GM18520 (cell line): ENCODE measurements around the gene RELCH.

Experiments used
- ATAC-seq: cut with Tn5 transposase; IDR thresholded peaks from one replicate; pipeline ENCODE4 v1.9.1; 2021; ENCODE audit not compliant: unreplicated experiment

The RELCH gene

DNA sequence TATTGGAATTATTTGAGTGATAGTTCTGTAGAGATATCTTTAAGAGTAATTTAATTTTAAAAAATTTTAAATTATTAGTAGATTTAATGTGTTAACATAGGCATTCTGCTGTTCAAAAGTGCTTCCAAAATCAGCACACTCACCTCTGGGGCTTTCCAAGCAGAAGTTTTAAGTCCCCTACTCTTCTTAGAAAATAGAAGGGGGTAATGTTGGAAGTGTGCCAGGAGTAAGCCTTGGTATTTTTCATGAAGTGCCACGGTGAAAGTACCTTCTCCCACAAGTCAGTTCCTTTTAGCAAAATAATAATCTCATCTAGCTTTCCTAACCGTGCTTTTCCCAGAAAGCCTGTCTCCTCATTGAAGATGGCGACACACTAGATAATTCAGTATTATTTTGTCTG is 134.1 kb downstream of the RELCH start:
- no peak for ATAC-seq

- ATAC-seq, result no peak
Observed at GRCh38 chr18:62323483-62324180, 136.6 kb downstream of the RELCH start.

GRCh38 chr18:62324181-62324828 is 137.2 kb downstream of the RELCH start:
- no peak for ATAC-seq

DNA sequence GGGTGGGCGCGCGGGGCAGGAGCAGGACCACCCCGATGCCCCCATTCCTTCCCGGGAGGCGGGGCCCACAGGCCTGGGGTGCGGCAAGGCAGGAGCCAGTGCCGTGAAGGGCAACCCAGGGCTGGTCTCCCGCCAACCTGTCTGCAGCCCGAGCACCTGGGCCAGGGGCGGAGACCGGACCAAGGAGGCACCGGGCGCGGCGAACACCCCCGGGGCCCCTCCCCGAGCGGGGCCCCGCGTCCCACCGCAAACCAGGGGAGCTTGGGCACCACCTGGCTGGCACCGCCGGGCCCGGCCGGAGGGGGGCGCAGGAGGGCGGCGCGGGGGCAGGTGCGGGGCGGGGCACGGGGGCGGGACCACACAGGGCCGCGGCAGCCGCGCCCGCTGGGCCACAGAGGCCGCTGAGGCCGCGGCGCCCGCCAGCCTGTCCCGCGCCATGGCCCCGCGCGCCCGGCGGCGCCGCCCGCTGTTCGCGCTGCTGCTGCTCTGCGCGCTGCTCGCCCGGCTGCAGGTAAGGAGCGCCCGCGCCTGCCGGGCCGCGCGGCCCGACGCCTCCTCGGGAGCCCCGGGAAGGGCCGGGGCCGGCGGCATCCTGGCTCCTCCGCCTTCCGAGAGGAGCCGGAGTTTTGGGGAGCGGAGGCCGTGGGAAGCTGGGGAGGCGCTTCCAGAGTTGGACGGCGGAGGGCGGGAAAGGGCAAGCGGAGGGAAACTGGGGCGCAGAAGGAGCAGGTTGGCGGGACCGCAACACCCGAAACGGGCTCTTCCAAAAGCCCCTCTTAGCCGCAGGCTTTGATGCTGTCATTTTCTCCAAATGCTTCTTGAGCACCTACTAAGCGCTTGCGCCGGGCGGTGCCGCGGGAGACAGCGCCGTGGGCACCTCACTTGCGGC is 138.1 kb downstream of the RELCH start, which contains the start of gene TNFRSF11A:
TSS of gene TNFRSF11A (plus strand) at position 394 of the 889 bp plus-strand sequence. CDS start at position 437, 43 bp downstream.
- peak; percentile 49 for ATAC-seq

GRCh38 chr18:62325806-62326645 is 139.0 kb downstream of the RELCH start:
- ATAC-seq, result no peak

DNA sequence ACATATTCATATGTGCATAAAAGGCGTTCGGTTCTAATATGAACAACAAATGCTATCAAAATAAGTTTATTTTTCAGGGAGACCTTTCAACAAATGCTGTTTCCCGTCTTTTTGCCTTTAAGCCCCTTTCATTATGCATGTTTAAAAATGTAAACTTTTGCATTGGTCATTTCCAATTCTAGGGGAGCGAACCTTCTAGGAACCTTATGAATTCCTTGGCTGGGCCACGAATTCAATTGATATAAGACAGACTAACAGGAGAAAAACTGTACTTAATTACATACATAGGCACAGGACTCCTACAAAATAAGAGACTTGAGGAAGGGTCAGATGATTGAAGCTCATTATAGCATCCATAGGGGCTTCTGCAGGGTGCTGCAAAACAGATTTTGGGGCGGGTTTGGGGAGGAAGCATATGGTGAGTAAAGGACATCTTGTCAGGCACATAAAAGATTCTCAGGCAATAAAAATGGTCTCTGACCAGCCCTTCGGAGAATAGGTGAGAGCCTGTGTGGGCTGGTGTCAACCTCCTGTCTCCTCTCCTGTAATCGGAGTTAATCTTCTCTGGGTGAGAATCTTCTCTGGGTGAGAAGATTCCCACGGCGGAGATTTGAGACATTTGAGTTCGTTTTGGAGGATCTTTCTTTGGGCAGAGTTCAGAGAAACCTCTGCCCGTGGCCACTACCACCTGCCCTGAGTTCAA is 139.7 kb downstream of the RELCH start:
- ATAC-seq, result no peak

GRCh38 chr18:62327977-62328376 is 140.9 kb downstream of the RELCH start:
- ATAC-seq, result no peak

DNA sequence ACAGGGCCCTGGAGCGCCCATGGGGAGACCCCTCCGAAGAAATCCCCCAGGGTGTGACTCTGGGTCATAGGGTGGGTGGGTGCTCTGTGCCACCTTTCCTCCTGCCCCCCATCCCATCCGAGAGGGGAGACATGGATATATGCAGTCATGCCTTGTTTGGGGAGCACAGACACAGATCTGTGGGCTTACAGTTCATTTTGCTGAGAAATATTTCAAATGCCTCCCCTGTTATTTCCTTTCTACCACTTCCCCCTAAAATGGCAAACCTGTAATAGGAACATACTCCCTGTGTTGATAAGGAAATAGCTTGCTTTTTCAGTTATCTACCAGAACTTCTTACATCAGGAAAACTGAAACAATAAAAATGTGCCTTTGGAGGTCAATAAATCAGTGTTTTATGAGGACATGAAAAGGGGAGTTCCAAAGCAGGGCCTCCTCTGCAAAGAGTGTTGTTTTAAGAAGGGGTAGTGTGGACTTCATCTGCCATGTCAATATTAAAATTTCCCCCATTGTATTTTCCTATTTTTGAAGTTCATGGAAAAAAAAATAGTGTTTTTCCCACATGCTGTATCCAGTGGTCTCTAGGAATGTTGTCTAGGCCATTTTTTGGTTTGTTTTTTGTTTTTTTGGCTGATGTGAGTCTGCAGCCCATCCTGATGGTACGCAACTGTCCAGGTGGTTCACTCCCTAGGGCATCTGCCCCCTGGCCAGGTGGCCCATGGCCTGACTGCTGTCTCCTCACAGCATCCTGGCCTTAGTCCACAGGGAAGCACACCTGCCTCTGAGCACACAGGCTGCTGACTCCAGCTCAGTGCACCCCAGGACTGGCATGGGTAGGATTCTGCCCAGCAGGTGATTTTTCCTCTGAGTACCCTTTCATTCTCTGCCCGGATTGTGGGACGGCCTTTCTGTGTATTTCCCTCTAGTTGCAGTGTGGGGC is 141.8 kb downstream of the RELCH start:
- no peak for ATAC-seq

DNA sequence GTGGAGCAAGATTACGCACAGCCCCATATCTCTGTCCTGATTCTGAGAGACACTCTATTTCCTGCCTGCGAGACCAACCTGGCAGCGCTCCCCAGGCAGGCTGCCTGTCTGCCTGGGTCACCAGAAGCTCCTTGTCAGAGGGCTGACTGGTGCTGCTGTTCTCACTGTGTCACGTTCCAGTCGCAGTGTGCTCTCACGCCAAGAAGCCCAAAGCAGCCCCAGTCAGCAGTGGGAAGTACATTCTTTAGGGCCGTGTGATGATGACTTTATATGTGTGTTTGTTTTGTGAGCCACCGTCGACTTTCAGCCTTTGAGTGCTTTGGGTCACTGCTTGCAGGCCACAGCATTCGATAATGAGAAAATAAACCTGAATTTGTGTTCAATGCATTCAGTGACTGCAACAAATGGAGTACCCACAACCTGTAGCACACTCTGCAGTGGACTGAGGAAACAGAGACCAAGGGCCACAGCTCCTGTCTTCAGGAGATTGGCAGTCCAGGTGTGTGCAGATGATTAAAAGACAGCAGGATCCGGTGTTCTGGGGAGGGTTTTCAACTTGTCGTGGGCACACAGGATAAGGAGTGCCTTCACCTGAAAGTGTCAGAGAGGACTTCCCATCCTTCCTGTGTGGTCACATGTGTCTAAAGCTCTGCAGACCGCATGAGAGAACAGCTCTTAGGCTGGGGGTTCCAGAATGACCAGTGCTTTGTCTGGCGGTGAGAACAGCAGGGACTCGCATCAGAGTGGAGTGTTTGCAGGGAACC is 142.8 kb downstream of the RELCH start:
- ATAC-seq, result no peak

- no peak for ATAC-seq
Observed at GRCh38 chr18:62330650-62331049, 143.6 kb downstream of the RELCH start.

- peak; percentile 49 for ATAC-seq
Observed at GRCh38 chr18:62331581-62332356, 144.7 kb downstream of the RELCH start.

DNA sequence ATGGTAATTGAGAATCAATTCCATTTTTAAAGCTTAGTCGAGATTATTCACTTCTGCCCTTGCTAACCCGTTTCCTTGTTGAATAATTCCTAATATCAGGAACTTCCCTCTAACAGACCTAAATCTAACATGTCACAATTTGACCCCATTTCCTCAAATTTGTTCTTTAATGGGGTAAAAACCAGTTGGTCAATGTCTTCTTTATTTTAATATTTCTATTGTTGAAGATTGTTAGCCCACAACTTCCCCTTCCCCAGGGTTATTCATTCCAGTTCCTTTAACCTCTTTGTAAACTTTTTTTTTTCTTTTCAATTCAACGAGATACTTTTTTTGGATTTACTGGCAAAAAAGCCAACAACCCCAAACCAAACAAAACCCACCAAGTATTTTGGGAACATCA is 145.4 kb downstream of the RELCH start:
- ATAC-seq, result no peak

DNA sequence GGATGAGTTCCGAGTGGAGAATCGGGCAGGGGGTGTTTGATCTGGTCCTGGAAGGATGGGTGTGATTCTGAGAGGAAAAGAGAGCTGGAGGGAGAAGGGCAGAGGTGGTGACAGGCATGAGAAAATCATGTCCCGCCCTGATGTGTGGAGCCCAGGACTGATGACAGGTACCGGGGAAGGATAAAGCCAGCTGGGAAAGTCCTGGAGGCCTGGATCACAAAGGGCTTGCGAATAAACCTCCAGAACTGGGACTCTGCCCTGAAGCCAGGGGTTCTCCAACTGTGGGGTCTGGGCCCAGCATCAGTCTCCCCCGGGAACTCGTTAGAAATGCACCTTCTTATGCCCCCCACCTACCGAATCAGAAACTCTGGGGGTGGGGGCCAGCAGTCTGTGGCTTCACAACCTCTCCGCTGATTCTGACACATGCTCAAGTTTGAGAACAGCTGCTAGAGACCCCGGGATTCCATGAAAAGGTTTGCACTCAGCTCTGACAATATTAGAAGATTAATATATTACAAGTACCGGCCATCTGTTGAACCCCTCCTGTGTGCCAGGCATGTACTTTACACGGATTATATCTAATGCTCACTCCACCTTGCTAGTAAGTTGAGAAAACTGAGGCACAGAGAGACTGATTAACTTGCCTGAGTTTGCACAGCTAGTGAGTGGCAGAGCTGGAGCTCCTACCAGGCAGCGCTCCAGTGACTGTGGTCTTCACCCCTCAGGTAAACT is 146.1 kb downstream of the RELCH start:
- no peak for ATAC-seq

DNA sequence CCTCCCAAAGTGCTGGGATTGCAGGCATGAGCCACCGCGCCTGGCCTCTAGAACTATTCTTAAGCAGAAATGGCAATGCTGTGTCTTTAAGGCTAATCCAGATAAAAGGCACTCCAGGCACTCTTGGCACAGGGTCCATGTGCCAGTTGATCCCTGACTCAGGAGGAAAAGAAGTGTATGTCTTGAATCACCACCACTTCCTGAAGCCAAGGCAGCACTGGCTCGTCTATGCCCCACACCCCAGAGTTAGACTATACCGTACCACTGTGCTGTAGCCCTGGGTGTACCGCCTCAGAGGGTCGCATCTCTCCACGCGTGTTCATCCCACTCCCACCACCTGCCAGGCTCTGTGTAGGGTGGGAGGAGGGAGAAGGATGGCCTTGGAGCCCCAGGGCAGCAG is 147.1 kb downstream of the RELCH start:
- no peak for ATAC-seq

DNA sequence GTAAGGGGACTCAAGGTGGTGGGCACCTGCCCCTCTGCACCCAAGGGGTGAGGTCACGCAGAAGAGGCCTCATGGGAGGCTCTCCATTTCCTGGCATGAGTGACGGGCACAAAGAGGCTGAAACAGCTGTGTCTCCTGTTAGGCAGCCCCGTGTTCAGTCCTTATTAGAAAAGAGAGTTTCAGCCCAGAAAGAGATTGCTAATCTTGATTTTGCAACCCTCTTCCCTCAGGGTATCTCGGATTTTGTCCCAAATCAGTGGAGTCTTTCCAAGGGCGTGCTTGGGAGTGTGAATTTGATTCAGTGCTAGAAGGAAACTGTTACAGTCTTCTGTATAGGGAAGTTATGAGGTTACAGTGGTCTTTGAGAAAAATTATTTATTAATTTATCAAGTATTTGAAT is 148.4 kb downstream of the RELCH start:
- ATAC-seq, result no peak

DNA sequence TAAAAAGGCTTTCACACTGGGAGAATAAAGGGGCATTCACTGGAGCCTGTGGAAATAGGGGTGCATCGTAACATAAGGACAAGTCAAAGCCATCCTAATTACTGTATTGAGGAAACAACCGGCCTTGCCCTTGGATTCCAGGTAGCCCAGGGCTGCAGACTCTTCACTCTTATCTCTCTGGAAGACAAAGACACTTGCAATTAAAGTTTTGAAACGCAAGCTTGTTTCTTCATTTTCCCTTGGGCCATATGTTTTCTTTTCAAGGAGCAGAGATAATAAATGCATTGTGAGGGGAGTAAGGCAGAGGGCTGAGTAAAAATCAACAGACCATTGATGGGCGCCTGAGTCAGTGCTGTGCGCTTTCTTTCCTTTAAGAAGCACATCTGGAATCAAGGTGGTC is 149.6 kb downstream of the RELCH start:
- ATAC-seq, result no peak

- ATAC-seq, result no peak
Observed at GRCh38 chr18:62337336-62337735, 150.3 kb downstream of the RELCH start.
